Measurements from ENCODE around the gene ST7L. TPM values are rescaled to one million over a fixed set of nuclear protein-coding genes. Genes with fewer than 3 reads are reported as not detected.
A peak's percentile ranks its signal among the peaks of the same experiment; 100 is the strongest.

ST7L gene
- total RNA-seq, 1 experiment from 2014 or later: 22.5 TPM

- DNase-seq (ENCODE audit: low spot score): peak; percentile 61
Measured at GRCh38 chr1:112618114-112618720, 724 bp downstream of the ST7L start.

- DNase-seq (ENCODE audit: low spot score): peak; percentile 53
Measured at GRCh38 chr1:112614460-112615065, 4.4 kb downstream of the ST7L start.

- no peak for DNase-seq (ENCODE audit: low spot score)
Measured at GRCh38 chr1:112605633-112606327, 13.2 kb downstream of the ST7L start.

- no peak for DNase-seq (ENCODE audit: low spot score)
Measured at GRCh38 chr1:112603541-112603940, 15.4 kb downstream of the ST7L start.

- DNase-seq (ENCODE audit: low spot score): no peak
Measured at GRCh38 chr1:112603012-112603411, 15.9 kb downstream of the ST7L start.

GRCh38 chr1:112599477-112599876 is 19.5 kb downstream of the ST7L start:
- DNase-seq (ENCODE audit: low spot score): no peak

- DNase-seq (ENCODE audit: low spot score): peak; percentile 34
Measured at GRCh38 chr1:112594208-112594876, 24.6 kb downstream of the ST7L start.

- DNase-seq (ENCODE audit: low spot score): no peak
Measured at GRCh38 chr1:112589766-112590165, 29.2 kb downstream of the ST7L start.

- no peak for DNase-seq (ENCODE audit: low spot score)
Measured at GRCh38 chr1:112583366-112583765, 35.6 kb downstream of the ST7L start.

- DNase-seq (ENCODE audit: low spot score): no peak
Measured at GRCh38 chr1:112581586-112582192, 37.3 kb downstream of the ST7L start.

- DNase-seq (ENCODE audit: low spot score): no peak
Measured at GRCh38 chr1:112579801-112580510, 39.0 kb downstream of the ST7L start.

GRCh38 chr1:112576240-112576639 is 42.7 kb downstream of the ST7L start:
- no peak for DNase-seq (ENCODE audit: low spot score)

- DNase-seq (ENCODE audit: low spot score): peak; percentile 65
Measured at GRCh38 chr1:112575154-112575804, 43.7 kb downstream of the ST7L start.

GRCh38 chr1:112565800-112566199 is 53.1 kb downstream of the ST7L start:
- DNase-seq (ENCODE audit: low spot score): no peak

GRCh38 chr1:112564081-112564480 is 54.9 kb downstream of the ST7L start:
- no peak for DNase-seq (ENCODE audit: low spot score)

- no peak for DNase-seq (ENCODE audit: low spot score)
Measured at GRCh38 chr1:112563341-112563740, 55.6 kb downstream of the ST7L start.

GRCh38 chr1:112558634-112559033 is 60.3 kb downstream of the ST7L start:
- no peak for DNase-seq (ENCODE audit: low spot score)

- no peak for DNase-seq (ENCODE audit: low spot score)
Measured at GRCh38 chr1:112557385-112557784, 61.6 kb downstream of the ST7L start.

GRCh38 chr1:112554411-112554810 is 64.5 kb downstream of the ST7L start:
- DNase-seq (ENCODE audit: low spot score): no peak

- DNase-seq (ENCODE audit: low spot score): peak; percentile 16
Measured at GRCh38 chr1:112549590-112549989, 69.4 kb downstream of the ST7L start.

- DNase-seq (ENCODE audit: low spot score): no peak
Measured at GRCh38 chr1:112548547-112548946, 70.4 kb downstream of the ST7L start.

Measured in HT-29 (cell line).